ENCODE data around the gene FCER2. TPM values are rescaled to one million over a fixed set of nuclear protein-coding genes. Genes with fewer than 3 reads are reported as not detected.

The FCER2 gene
- total and polyA plus RNA-seq, 2 of the 4 experiments (the other 2 are of a cell fraction): not detected

GRCh38 chr19:7646426-7646700, 55.6 kb downstream of the FCER2 start:
- no peak overlapping the region for H3K27ac ChIP-seq (ENCODE audit: insufficient read depth, low read length)
- dilution Hi-C loops (cut with HindIII; ENCODE audit: low sequenced_read_pairs, unreplicated experiment): no loop called here
- H2BK120ac ChIP-seq (ENCODE audit: low read depth, low read length): no peak overlapping the region
- H4K20me1 ChIP-seq (ENCODE audit: insufficient read depth, low read length): no peaks in the 10 kb centered on the region
- H3K9ac ChIP-seq (ENCODE audit: low read depth, low read length): no peak overlapping the region
- no peak overlapping the region for H3K14ac ChIP-seq (replicated peaks; ENCODE audit: low read depth, low read length)
- H2AK9ac ChIP-seq (replicated peaks; ENCODE audit: low read depth, low read length, poor library complexity): no peak overlapping the region
- H3K79me1 ChIP-seq (ENCODE audit: low read depth in 1 of 2, low read length in 2 of 2): no peaks in the 10 kb centered on the region
- no peak overlapping the region for H4K5ac ChIP-seq (ENCODE audit: low read depth, low read length)
- no peak overlapping the region for H3K4me2 ChIP-seq (ENCODE audit: low read depth, low read length)
- H3K9me3 ChIP-seq (ENCODE audit: control insufficient read depth, insufficient read depth, low read length): no peaks in the 10 kb centered on the region
- TF ChIP-seq MAFK (IDR thresholded peaks at IDR 0.05; ENCODE audit: low read depth, low read length) (no peak), RCOR1 (IDR thresholded peaks at IDR 0.05; ENCODE audit: insufficient replicate concordance, low read length) (no peak), BHLHE40 (IDR thresholded peaks at IDR 0.05; ENCODE audit: low read depth, low read length) (no peak), FOS (IDR thresholded peaks at IDR 0.05; ENCODE audit: low read depth, low read length) (no peak), RFX5 (IDR thresholded peaks at IDR 0.05; ENCODE audit: low read depth, low read length) (no peak)
- ChIA-PET POLR2A (ENCODE audit: unreplicated experiment) (no interaction called here), CTCF (no interaction called here)
- no peak overlapping the region for H3K4me3 ChIP-seq (ENCODE audit: insufficient read depth, low read depth, low read length)
- no peak overlapping the region for H2BK15ac ChIP-seq (ENCODE audit: low read depth, low read length)
- no peak overlapping the region for H2AFZ ChIP-seq (replicated peaks; ENCODE audit: low read length, poor library complexity)
- H4K8ac ChIP-seq (ENCODE audit: low read depth in 2 of 2, low read length in 2 of 2): no peak overlapping the region
- H2AK5ac ChIP-seq (ENCODE audit: low read depth, low read length): no peak overlapping the region
- BruUV-seq (replicated peaks): no TSS peak
- no peak overlapping the region for H2BK20ac ChIP-seq (ENCODE audit: low read depth, low read length)
- H2BK5ac ChIP-seq (ENCODE audit: low read depth, low read length, poor library complexity, severe bottlenecking): no peak overlapping the region
- peaks cover 7% of the 10 kb centered on the region; the same call in 1 of the 2 replicates for H3K27me3 ChIP-seq (ENCODE audit: control insufficient read depth, insufficient read depth, low read length)
- H3K23ac ChIP-seq (ENCODE audit: low read depth, low read length): no peak overlapping the region
- in situ Hi-C loops (cut with MboI; ENCODE audit: low sequenced_read_pairs): no loop called here
- no peaks in the 10 kb centered on the region for H3K9me1 ChIP-seq (ENCODE audit: insufficient read depth, low read length)
- ATAC-seq (ENCODE audit: low read depth): no peak
- intact Hi-C loops (cut with micrococcal nuclease): no loop called here
- H3K4me1 ChIP-seq (ENCODE audit: control insufficient read depth, insufficient read depth, low read length): no peaks in the 10 kb centered on the region
- no peak overlapping the region for H3K18ac ChIP-seq (ENCODE audit: low read depth, low read length)
- no peak for DNase-seq
- H3K56ac ChIP-seq (ENCODE audit: extremely low read depth, insufficient read depth, low read length): no peak overlapping the region
- no peaks in the 10 kb centered on the region for H3K36me3 ChIP-seq (ENCODE audit: control insufficient read depth, insufficient read depth, low read length)
- WGBS, 2 experiments (ENCODE audit: extremely low coverage in 2 of 2, insufficient read length in 1 of 2): 40% methylated on average over 1 of the region's 8 CpGs; no CpG with 5 or more reads in 1 of the 2 experiments
- H3K4ac ChIP-seq (ENCODE audit: low read depth, low read length): no peak overlapping the region
- H4K91ac ChIP-seq (ENCODE audit: insufficient read depth, low read depth, low read length): no peak overlapping the region
